ENCODE data around the gene TGFB1. TPM values are rescaled to one million over a fixed set of nuclear protein-coding genes. Genes with fewer than 3 reads are reported as not detected.
"Not testable (repeated sequence)": the region's sequence is repeated elsewhere in the genome, so short reads cannot be mapped to it uniquely, and the experiment has no call there.

The TGFB1 gene

DNA sequence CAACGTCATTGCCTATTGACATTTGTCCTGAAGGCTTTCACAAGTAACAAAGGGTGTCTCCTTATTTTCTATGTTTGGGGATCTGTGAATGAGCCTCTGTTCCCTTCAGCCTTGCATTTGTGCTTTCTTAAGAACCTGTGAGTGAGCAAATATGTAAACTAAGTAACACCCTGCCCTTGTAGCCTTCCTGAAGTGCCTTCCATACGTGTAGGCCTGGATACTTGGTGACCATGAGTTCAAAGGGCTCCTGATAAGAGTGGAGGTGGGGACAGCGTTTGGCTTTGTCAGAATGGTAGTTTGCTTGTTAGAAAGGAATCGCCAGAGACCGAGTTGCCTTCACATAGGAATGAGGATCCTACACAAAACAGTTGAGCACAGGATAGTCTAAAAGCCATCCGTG, 58.2 kb downstream of the TGFB1 start:
- Histone ChIP-seq H3K27me3 (ENCODE audit: insufficient read depth, low read length, poor library complexity) (no peaks in the 10 kb centered on the region), H3K18ac (ENCODE audit: low read length) (no peak overlapping the region), H3K27ac (ENCODE audit: low read depth, low read length) (no peak overlapping the region), H3K9ac (ENCODE audit: low read length) (no peak overlapping the region), H2BK120ac (ENCODE audit: low read depth, low read length) (no peak overlapping the region), H2AK5ac (ENCODE audit: low read length) (no peak overlapping the region), H3K23ac (ENCODE audit: low read length) (no peak overlapping the region), H4K8ac (ENCODE audit: low read depth, low read length) (no peak overlapping the region), H3K4ac (ENCODE audit: low read depth, low read length) (no peak overlapping the region), H3K4me1 (ENCODE audit: control insufficient read depth, low read depth, low read length) (no peaks in the 10 kb centered on the region), H3K4me2 (ENCODE audit: low read length) (no peak overlapping the region), H3K4me3 (ENCODE audit: low read length) (no peak overlapping the region), H3K79me1 (ENCODE audit: low read length) (peaks cover 22% of the 10 kb centered on the region), H3K56ac (ENCODE audit: low read length) (no peak overlapping the region), H4K5ac (ENCODE audit: low read length) (no peak overlapping the region), H3K79me2 (ENCODE audit: control insufficient read depth, insufficient read depth, low read length) (no peaks in the 10 kb centered on the region), H2BK5ac (ENCODE audit: low read length) (no peak overlapping the region), H3K36me3 (ENCODE audit: control insufficient read depth, insufficient read depth, low read length) (peaks cover 68% of the 10 kb centered on the region), H2BK15ac (replicated peaks; ENCODE audit: low read depth) (no peak overlapping the region)
- DNase-seq: no peak
- WGBS (ENCODE audit: extremely low coverage, insufficient coverage, low lambda C conversion rate): no CpG with 5 or more reads among the region's 6 CpGs

DNA sequence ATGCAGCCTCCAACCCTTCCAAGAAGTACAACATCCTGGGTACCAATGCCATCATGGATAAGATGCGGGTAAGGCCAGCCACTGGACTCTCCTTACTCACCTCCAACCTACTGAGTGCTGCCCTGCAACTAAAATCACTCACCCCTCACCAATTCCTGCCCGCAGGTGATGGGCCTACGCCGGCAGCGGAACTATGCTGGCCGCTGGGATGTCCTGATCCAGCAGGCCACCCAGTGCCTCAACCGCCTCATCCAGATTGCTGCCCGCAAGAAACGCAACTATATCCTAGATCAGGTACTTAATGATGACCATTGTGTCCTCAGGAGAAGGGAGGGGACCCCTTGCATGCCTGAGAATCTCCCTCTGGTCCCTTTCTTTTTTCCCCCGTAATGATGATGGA, 59.3 kb downstream of the TGFB1 start:
- H2AK5ac ChIP-seq (ENCODE audit: low read length): no peak overlapping the region
- H2BK15ac ChIP-seq (replicated peaks; ENCODE audit: low read depth): no peak overlapping the region
- H3K4me2 ChIP-seq (ENCODE audit: low read length): no peak overlapping the region
- H3K36me3 ChIP-seq (ENCODE audit: control insufficient read depth, insufficient read depth, low read length): peaks cover 61% of the 10 kb centered on the region
- no peak overlapping the region for H3K18ac ChIP-seq (ENCODE audit: low read length)
- no peak overlapping the region for H4K8ac ChIP-seq (ENCODE audit: low read depth, low read length)
- peaks cover 20% of the 10 kb centered on the region for H3K79me1 ChIP-seq (ENCODE audit: low read length)
- H2BK120ac ChIP-seq (ENCODE audit: low read depth, low read length): no peak overlapping the region
- H3K79me2 ChIP-seq (ENCODE audit: control insufficient read depth, insufficient read depth, low read length): no peaks in the 10 kb centered on the region
- H3K23ac ChIP-seq (ENCODE audit: low read length): no peak overlapping the region
- no peak overlapping the region for H3K4ac ChIP-seq (ENCODE audit: low read depth, low read length)
- DNase-seq: no peak
- no CpG with 5 or more reads among the region's 10 CpGs for WGBS (ENCODE audit: extremely low coverage, insufficient coverage, low lambda C conversion rate)
- H3K27ac ChIP-seq (ENCODE audit: low read depth, low read length): no peak overlapping the region
- H3K4me1 ChIP-seq (ENCODE audit: control insufficient read depth, low read depth, low read length): no peaks in the 10 kb centered on the region
- H3K9ac ChIP-seq (ENCODE audit: low read length): no peak overlapping the region
- H4K5ac ChIP-seq (ENCODE audit: low read length): no peak overlapping the region
- H3K4me3 ChIP-seq (ENCODE audit: low read length): no peak overlapping the region
- H3K56ac ChIP-seq (ENCODE audit: low read length): no peak overlapping the region
- H3K27me3 ChIP-seq (ENCODE audit: insufficient read depth, low read length, poor library complexity): no peaks in the 10 kb centered on the region
- H2BK5ac ChIP-seq (ENCODE audit: low read length): no peak overlapping the region

DNA sequence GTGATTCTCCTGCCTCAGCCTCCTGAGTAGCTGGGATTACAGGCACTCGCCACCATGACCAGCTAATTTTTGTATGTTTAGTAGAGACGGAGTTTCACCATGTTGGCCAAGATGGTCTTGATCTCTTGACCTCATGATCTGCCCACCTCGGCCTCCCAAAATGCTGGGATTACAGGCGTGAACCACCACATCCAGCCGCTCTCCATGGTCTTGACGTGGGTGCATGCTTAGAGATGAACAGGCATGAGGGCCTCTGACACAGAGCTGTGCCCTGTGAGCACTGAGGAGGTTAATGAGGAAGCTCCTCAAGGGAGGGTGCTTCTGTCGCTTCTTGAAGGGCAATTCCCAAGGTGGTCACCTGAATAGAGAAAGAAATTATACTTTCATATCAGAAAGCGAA, 63.9 kb downstream of the TGFB1 start:
- H3K79me2 ChIP-seq (ENCODE audit: control insufficient read depth, insufficient read depth, low read length); H3K4me3 ChIP-seq (ENCODE audit: low read length); DNase-seq; H3K79me1 ChIP-seq (ENCODE audit: low read length); H4K5ac ChIP-seq (ENCODE audit: low read length); H3K4me2 ChIP-seq (ENCODE audit: low read length); H3K9ac ChIP-seq (ENCODE audit: low read length); H2BK5ac ChIP-seq (ENCODE audit: low read length); H3K27me3 ChIP-seq (ENCODE audit: insufficient read depth, low read length, poor library complexity); H3K23ac ChIP-seq (ENCODE audit: low read length); H3K4me1 ChIP-seq (ENCODE audit: control insufficient read depth, low read depth, low read length); H3K18ac ChIP-seq (ENCODE audit: low read length); H3K4ac ChIP-seq (ENCODE audit: low read depth, low read length); H2AK5ac ChIP-seq (ENCODE audit: low read length); H3K56ac ChIP-seq (ENCODE audit: low read length); H2BK120ac ChIP-seq (ENCODE audit: low read depth, low read length); H3K27ac ChIP-seq (ENCODE audit: low read depth, low read length); H2BK15ac ChIP-seq (replicated peaks; ENCODE audit: low read depth); H4K8ac ChIP-seq (ENCODE audit: low read depth, low read length): not testable (repeated sequence)
- H3K36me3 ChIP-seq (ENCODE audit: control insufficient read depth, insufficient read depth, low read length): peaks cover 23% of the 10 kb centered on the region
- no CpG with 5 or more reads among the region's 8 CpGs for WGBS (ENCODE audit: extremely low coverage, insufficient coverage, low lambda C conversion rate)

DNA sequence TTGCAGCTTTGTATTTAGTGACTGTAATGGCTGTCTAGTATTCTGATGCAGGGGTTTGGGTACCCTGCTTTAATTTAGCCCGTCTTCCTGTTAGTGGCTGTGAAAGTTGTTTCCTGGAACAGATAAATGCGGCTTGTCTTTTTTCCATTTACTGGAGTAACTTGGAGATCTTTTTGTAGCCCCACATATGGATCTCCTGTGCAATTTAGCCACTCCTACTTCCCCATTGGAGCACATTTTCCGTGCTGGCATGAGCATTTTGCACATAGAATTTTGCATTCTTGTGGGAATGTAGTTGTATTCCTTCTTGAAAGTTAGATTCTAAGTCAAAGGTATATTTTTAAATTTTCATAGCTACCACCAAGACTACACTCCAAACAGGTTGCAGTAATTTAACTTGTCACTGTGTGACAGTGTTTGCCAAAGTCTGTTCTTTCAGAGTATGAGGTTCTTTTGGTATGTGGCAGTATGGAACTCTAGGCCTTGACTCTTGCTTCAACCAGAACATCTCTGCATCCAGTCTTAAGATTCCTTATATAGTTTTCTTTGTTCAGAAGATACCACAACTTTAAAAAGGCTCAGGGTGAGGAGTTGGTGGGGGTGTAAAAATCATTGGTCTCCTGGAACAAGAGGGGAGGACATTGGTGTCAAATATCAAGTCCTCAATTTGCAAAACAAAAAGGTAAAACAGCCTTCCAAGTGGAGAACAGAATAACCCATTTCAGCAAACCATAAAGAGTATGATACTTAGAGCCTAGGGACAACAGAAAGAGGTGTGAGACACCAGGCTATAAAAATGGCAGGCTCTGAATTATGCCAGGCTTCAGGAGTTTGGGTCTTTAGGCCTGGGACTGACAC, 64.8 kb downstream of the TGFB1 start:
- Histone ChIP-seq H3K79me2 (ENCODE audit: control insufficient read depth, insufficient read depth, low read length) (no peaks in the 10 kb centered on the region), H2BK5ac (ENCODE audit: low read length) (no peak overlapping the region), H3K9ac (ENCODE audit: low read length) (no peak overlapping the region), H3K23ac (ENCODE audit: low read length) (no peak overlapping the region), H3K18ac (ENCODE audit: low read length) (no peak overlapping the region), H2BK15ac (replicated peaks; ENCODE audit: low read depth) (no peak overlapping the region), H2BK120ac (ENCODE audit: low read depth, low read length) (no peak overlapping the region), H2AK5ac (ENCODE audit: low read length) (no peak overlapping the region), H3K27ac (ENCODE audit: low read depth, low read length) (no peak overlapping the region), H3K27me3 (ENCODE audit: insufficient read depth, low read length, poor library complexity) (no peaks in the 10 kb centered on the region), H3K36me3 (ENCODE audit: control insufficient read depth, insufficient read depth, low read length) (peaks cover 20% of the 10 kb centered on the region), H3K4ac (ENCODE audit: low read depth, low read length) (no peak overlapping the region), H3K79me1 (ENCODE audit: low read length) (peaks cover 5% of the 10 kb centered on the region), H3K4me2 (ENCODE audit: low read length) (no peak overlapping the region), H3K4me3 (ENCODE audit: low read length) (no peak overlapping the region), H3K56ac (ENCODE audit: low read length) (no peak overlapping the region), H4K8ac (ENCODE audit: low read depth, low read length) (no peak overlapping the region), H4K5ac (ENCODE audit: low read length) (no peak overlapping the region), H3K4me1 (ENCODE audit: control insufficient read depth, low read depth, low read length) (no peaks in the 10 kb centered on the region)
- WGBS (ENCODE audit: extremely low coverage, insufficient coverage, low lambda C conversion rate): no CpG with 5 or more reads among the region's 3 CpGs
- DNase-seq: no peak

Small RNA genes within 50 kb of the gene (small RNA-seq; reads per million reads assigned to genes)
- not detected for gene RN7SL34P (ENCODE audit: insufficient read depth)
